ENCODE results near the gene ZNF726.

DNA sequence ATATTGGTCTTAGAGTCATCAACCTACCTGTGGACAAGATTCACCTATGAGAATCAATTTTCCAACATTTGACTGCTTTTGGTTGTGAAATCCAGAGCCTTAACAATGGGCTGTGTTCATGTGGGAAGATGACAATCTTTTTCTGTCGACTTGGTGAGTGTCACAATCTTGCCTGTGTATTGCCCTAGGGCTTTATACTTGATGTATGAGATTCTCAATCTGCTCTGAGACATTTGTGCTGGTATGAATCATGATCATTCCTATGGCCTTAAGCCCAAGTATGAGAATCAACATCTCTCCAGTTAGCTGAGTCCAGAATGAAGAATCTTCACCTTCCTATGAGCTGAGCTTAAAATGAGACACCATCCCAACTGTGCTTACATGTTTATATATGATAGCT, 68.7 kb downstream of the ZNF726 start:
- TF ChIP-seq, protein P1, sequence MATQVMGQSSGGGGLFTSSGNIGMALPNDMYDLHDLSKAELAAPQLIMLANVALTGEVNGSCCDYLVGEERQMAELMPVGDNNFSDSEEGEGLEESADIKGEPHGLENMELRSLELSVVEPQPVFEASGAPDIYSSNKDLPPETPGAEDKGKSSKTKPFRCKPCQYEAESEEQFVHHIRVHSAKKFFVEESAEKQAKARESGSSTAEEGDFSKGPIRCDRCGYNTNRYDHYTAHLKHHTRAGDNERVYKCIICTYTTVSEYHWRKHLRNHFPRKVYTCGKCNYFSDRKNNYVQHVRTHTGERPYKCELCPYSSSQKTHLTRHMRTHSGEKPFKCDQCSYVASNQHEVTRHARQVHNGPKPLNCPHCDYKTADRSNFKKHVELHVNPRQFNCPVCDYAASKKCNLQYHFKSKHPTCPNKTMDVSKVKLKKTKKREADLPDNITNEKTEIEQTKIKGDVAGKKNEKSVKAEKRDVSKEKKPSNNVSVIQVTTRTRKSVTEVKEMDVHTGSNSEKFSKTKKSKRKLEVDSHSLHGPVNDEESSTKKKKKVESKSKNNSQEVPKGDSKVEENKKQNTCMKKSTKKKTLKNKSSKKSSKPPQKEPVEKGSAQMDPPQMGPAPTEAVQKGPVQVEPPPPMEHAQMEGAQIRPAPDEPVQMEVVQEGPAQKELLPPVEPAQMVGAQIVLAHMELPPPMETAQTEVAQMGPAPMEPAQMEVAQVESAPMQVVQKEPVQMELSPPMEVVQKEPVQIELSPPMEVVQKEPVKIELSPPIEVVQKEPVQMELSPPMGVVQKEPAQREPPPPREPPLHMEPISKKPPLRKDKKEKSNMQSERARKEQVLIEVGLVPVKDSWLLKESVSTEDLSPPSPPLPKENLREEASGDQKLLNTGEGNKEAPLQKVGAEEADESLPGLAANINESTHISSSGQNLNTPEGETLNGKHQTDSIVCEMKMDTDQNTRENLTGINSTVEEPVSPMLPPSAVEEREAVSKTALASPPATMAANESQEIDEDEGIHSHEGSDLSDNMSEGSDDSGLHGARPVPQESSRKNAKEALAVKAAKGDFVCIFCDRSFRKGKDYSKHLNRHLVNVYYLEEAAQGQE (IDR thresholded peaks at IDR 0.05), result no peak
- TF ChIP-seq RFX5 (IDR thresholded peaks at IDR 0.05) (no peak), KDM5A (IDR thresholded peaks at IDR 0.05) (no peak), SMC3 (IDR thresholded peaks at IDR 0.05) (no peak), POLR2A (IDR thresholded peaks at IDR 0.05; ENCODE audit: low read length) (no peak), JUNB (IDR thresholded peaks at IDR 0.05) (no peak), ESRRA (IDR thresholded peaks at IDR 0.05; ENCODE audit: borderline replicate concordance, low read length) (no peak), EP300 (IDR thresholded peaks at IDR 0.05) (no peak)
- TF ChIP-seq, protein P2, sequence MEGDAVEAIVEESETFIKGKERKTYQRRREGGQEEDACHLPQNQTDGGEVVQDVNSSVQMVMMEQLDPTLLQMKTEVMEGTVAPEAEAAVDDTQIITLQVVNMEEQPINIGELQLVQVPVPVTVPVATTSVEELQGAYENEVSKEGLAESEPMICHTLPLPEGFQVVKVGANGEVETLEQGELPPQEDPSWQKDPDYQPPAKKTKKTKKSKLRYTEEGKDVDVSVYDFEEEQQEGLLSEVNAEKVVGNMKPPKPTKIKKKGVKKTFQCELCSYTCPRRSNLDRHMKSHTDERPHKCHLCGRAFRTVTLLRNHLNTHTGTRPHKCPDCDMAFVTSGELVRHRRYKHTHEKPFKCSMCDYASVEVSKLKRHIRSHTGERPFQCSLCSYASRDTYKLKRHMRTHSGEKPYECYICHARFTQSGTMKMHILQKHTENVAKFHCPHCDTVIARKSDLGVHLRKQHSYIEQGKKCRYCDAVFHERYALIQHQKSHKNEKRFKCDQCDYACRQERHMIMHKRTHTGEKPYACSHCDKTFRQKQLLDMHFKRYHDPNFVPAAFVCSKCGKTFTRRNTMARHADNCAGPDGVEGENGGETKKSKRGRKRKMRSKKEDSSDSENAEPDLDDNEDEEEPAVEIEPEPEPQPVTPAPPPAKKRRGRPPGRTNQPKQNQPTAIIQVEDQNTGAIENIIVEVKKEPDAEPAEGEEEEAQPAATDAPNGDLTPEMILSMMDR (IDR thresholded peaks at IDR 0.05), result no peak

Data from A549 (cell line).